ENCODE results near the gene IFT27.

IFT27 gene

GRCh38 chr22:36796552-36797175 is 20.7 kb upstream of the IFT27 start:
- DNase-seq = no peak

DNA sequence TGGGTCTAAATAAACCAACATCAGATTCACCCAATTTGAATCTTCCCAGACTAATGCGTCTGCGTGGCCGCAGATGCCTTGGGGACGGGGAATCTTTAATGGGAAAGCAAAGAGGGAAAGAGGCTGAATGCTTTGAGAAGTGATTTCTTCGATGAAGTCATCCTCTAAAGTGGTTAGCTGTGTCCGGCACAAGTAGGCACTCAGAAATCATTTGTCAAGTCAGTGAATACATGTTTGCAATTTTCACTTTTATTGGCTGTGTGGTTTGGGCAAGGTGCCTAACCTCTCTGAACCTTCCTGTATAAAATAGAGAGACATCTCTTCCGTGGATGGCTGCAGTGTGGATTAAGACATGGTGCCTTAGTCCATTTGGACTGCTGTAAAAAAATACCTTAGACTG is 19.7 kb upstream of the IFT27 start:
- DNase-seq = no peak

DNA sequence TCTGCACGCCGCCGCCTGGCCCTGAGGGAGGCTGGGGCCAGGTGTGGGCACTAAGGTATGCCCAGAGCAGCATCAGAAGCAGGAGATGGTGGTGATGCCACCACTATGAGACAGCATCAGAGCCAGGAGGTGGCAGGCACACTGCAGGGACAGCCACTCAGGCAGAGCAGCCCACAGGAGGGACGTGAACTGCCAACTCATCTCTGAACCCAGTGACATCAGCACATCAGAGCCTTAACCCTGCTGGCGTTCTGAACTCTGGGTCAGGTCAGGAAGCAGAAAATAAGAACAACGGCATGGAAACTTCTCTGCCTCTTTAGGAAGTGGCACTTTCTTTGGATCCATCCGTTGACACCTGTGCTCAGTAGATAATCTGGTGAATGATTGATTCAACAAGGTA is 14.7 kb upstream of the IFT27 start:
- peak; percentile 17 to 55 for DNase-seq

DNA sequence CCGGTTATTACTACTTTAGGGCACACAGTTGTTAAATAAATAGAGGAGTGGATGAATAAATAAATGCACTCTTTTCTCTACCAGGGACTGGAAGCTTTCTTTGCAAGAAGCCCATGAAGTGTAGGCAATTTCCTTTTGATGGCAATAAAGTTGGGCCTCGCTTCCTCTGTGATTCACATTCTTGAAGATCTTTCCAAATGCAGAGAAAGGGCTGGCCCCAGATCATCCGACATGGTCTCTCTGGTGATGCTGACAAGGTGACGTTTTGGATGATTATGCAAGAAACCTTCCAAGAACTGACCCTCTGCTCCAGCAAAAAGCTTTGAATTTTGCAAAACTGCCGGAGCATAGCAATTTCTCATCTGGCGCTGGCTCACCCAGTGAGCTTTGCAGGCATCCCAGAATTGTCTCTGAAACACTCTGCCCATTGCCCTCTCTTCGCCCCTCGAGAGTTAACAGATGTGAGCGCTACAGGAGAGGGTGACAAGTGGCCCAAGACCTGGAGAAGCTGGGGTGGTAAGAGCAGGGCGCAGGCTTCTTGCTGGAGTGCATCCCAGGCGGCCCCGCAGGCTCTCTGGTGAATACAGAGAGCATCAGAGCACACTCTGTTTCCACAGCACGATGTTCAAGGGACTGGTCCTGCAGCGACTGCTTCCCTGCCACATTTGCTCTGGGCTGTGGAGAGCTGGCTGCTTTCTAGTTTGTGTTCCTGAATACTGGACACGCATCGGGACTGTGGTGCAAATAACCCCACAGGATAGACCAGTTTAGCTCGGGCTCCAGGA is 11.5 kb upstream of the IFT27 start:
- no peak for DNase-seq

GRCh38 chr22:36783743-36784142 is 7.8 kb upstream of the IFT27 start:
- DNase-seq = no peak

GRCh38 chr22:36781656-36782627 is 6.0 kb upstream of the IFT27 start:
- peak; percentile 78 to 86 for DNase-seq

- DNase-seq = no peak
Observed at GRCh38 chr22:36778020-36778419, 2.1 kb upstream of the IFT27 start.

- no peak for DNase-seq
Observed at GRCh38 chr22:36776722-36777121, 803 bp upstream of the IFT27 start.

- DNase-seq = no peak
Observed at GRCh38 chr22:36775586-36775963, 344 bp downstream of the IFT27 start.

DNA sequence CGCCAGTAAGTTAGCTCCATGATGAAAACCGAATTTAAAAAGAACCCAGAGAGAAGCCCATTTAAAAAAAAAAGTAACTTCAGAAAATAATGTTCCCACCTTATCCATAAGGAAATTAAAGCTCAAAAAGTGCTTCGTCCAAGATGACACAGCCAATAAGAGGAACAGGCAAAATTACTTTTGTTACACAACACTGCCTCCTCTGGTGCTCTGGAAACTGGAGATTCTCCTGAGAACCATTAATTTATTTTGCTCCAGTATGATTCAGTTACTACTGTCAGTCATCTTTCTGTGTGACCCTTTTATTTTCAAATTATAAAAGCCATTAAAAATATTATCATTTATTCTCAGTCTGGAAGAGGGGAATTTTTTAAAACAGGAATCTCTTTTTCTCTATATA is 2.0 kb downstream of the IFT27 start:
- peak; percentile 63 to 73 for DNase-seq

- DNase-seq = no peak
Observed at GRCh38 chr22:36772451-36772850, 3.5 kb downstream of the IFT27 start.

- no peak for DNase-seq
Observed at GRCh38 chr22:36771356-36772063, 4.4 kb downstream of the IFT27 start.

GRCh38 chr22:36770513-36771231 is 5.2 kb downstream of the IFT27 start:
- DNase-seq = peak; percentile 10 to 18

GRCh38 chr22:36769541-36770512 is 6.1 kb downstream of the IFT27 start:
- no peak for DNase-seq

- no peak for DNase-seq
Observed at GRCh38 chr22:36768616-36769015, 7.3 kb downstream of the IFT27 start.

DNA sequence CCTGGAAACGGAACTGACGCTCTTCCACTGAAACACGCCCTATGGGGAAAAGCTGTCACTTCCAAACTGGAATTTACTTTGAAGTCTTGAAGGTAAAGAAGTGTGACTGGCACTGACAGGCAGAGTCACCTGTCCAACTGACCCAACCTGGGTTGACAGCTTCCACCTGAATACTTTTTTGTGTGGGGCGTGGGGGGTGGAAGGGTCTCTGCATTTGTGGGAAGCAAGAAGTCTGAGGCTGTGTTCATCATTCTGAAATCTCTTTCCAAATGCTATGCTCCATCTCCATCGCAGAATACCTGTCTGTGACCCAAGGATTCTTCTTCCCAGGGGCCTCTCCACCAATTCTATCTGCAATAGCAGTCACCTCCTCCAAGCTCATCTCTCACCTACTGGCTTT is 7.8 kb downstream of the IFT27 start:
- DNase-seq = no peak

DNA sequence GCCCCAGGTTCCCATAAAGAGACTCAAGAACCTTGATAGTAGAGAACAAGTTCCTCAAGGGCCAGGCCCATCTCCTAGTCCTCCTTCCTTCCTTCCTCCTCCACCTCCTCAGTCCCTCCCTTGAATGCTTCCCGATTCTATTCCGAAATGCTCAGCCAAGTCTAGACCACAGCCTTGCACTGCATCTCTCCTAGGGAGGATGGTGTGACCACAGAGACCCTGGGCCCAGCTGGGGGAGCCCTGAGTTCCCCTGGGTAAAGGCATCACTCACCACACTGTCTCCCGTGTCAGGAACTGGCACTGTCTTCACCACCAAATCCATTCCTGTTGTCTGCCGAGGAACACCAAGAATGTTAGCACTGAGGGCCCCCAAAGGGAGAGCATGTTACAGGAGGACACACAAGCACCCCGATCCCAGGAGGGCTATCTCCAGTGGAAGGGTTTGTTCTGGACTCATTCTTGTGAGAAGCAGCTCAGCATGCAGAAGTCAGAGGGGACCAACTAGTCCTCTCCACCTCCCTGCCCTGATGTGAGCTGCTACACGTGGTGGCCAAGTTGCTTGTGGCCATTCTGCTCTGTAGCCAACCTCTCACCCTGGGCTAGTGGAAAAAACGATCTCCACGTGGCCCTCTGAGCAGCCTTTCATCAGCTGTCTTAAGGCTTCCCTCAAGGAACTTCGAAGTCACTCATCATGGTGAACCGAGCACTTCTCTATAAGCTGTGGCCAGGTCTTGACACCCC is 8.7 kb downstream of the IFT27 start:
- DNase-seq = no peak

GRCh38 chr22:36765943-36766450 is 9.9 kb downstream of the IFT27 start:
- no peak for DNase-seq

DNA sequence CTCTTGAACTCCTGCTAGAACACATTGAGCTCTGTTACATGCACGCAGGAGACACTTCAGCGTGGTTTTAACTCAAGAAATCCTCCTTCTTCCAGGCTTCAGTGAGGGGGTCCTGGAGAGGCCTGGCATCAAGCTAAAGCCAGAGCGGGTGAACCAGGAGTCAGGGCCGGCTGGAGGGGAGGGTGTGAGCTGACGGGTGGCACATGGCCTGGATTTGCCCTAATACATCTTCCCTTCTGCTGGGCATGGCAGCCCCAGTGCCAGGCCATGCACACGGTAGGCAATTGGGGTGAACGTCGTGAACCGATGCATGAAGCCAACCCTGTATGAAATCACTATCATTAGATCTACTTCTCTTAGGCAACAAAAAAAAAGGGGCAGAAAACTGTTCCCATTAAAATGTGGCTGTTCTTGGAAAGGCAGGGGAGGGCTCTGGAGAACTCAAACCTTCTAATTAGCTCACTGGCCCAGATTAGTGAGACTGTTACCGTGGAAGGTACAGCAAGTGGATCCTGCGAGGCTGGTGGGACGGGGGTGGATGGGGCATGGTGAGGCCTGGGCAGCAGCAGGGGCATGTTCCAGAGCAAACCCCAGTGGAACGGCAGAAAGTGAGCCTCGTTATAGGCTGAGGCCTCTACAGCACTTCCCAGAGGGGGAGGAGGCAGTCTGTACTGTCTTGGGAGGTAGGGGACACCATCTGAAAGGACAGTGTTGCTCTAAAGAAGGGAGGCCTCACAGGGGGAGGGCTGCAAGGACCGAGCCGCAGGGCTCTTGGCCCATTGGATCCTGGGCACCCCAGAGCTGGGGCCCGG is 10.6 kb downstream of the IFT27 start:
- no peak for DNase-seq
